Neural progenitor cell (in vitro differentiated cells): ENCODE results near the gene MLKL. TPM values are rescaled to one million over a fixed set of nuclear protein-coding genes. Genes with fewer than 3 reads are reported as not detected.

Experiments used
- DNase-seq: peaks from one replicate; pipeline ENCODE4 v3.0.0-alpha.2; 2016; ENCODE audit warnings: low spot score
- H2AFZ ChIP-seq: fragments of 200-600 bp; sonication (generic); replicated peaks from 2 replicates; pipeline ENCODE4 v1.6.1; 2016; ENCODE audit warnings: antibody characterized with exemption
- H3F3A ChIP-seq: fragments of 200-600 bp; sonication (generic); 2 replicates; pipeline ENCODE4 v1.6.1; 2016; ENCODE audit warnings: antibody characterized with exemption, low read depth
- H3K27ac ChIP-seq: fragments of 200-600 bp; sonication (generic); 2 replicates; pipeline ENCODE4 v1.5.1; 2016; ENCODE audit warnings: mild to moderate bottlenecking
- H3K27me3 ChIP-seq: fragments of 200-600 bp; sonication (generic); 2 replicates; pipeline ENCODE4 v1.6.1; 2016; ENCODE audit warnings: mild to moderate bottlenecking, moderate library complexity
- H3K36me3 ChIP-seq: fragments of 200-600 bp; sonication (generic); 2 replicates; pipeline ENCODE4 v1.5.1; 2016
- H3K4me1 ChIP-seq: fragments of 200-600 bp; sonication (generic); 2 replicates; pipeline ENCODE4 v1.6.1; 2016; ENCODE audit warnings: mixed run types
- H3K4me2 ChIP-seq: fragments of 200-600 bp; sonication (generic); 2 replicates; pipeline ENCODE4 v1.6.1; 2016
- H3K4me3 ChIP-seq: fragments of 200-600 bp; sonication (generic); 2 replicates; pipeline ENCODE4 v1.5.1; 2016
- H3K79me2 ChIP-seq: fragments of 200-600 bp; sonication (generic); 2 replicates; pipeline ENCODE4 v1.6.1; 2016; ENCODE audit warnings: low read depth
- H3K9ac ChIP-seq: fragments of 200-600 bp; sonication (generic); 2 replicates; pipeline ENCODE4 v1.6.1; 2016
- H3K9me3 ChIP-seq: fragments of 200-600 bp; sonication (generic); 2 replicates; pipeline ENCODE4 v1.5.1; 2016; ENCODE audit warnings: low read depth
- H4K20me1 ChIP-seq: fragments of 200-600 bp; sonication (generic); 2 replicates; pipeline ENCODE4 v1.6.1; 2016; ENCODE audit warnings: low read depth
- H3K27ac Mint-ChIP-seq: 3 replicates; pipeline ENCODE4 v1.8.0; 2021; ENCODE audit warnings: mixed read lengths
- H3K27me3 Mint-ChIP-seq: 2 replicates; pipeline ENCODE4 v1.8.0; 2022; ENCODE audit warnings: low read depth, mild to moderate bottlenecking, inconsistent platforms, moderate library complexity, mixed read lengths; ENCODE audit not compliant: insufficient read depth
- H3K36me3 Mint-ChIP-seq: 3 replicates; pipeline ENCODE4 v1.8.0; 2021; ENCODE audit warnings: mixed read lengths
- H3K4me1 Mint-ChIP-seq: 3 replicates; pipeline ENCODE4 v1.8.0; 2021; ENCODE audit warnings: mixed read lengths
- H3K4me3 Mint-ChIP-seq: 3 replicates; pipeline ENCODE4 v1.8.0; 2021; ENCODE audit warnings: mild to moderate bottlenecking, moderate library complexity, mixed read lengths
- H3K9me3 Mint-ChIP-seq: 3 replicates; pipeline ENCODE4 v1.8.0; 2020; ENCODE audit warnings: mixed read lengths
- CTCF ChIP-seq: fragments of 200-600 bp; sonication (generic); IDR thresholded peaks from 2 replicates; pipeline ENCODE4 v1.5.1; 2017; ENCODE audit warnings: antibody characterized with exemption, mild to moderate bottlenecking
- EZH2 ChIP-seq: fragments of 200-600 bp; sonication (generic); IDR thresholded peaks from 2 replicates; pipeline ENCODE4 v1.6.1; 2017; ENCODE audit warnings: antibody characterized with exemption, mild to moderate bottlenecking, moderate library complexity
- EZH2phosphoT487 ChIP-seq: fragments of 200-600 bp; sonication (generic); IDR thresholded peaks from 2 replicates; pipeline ENCODE4 v1.6.1; 2017; ENCODE audit warnings: antibody characterized with exemption
- total RNA-seq: library from RNA; depleted of rRNA; stranded (reverse); fragments of >200 nt; gene quantifications from 2 replicates; pipeline ENCODE4 v1.2.3, GENCODE V29; 2015; ENCODE audit warnings: low replicate concordance

The MLKL gene
- total RNA-seq, 1 donor from 2014 or later, result 0.04 TPM

- Mint-ChIP-seq H3K27ac (no peak overlapping the region), H3K4me1 (no peaks in the 10 kb centered on the region), H3K27me3 (no peaks in the 10 kb centered on the region), H3K36me3 (peaks cover 13% of the 10 kb centered on the region), H3K4me3 (no peak overlapping the region), H3K9me3 (no peaks in the 10 kb centered on the region)
- TF ChIP-seq EZH2 (no peak), EZH2phosphoT487 (no peak), CTCF (no peak)
- peaks cover 59% of the 10 kb centered on the region for H3K79me2 ChIP-seq
- no peaks in the 10 kb centered on the region for H3K27me3 ChIP-seq
- peaks cover 17% of the 10 kb centered on the region for H3K36me3 ChIP-seq
- no peak overlapping the region for H3K4me2 ChIP-seq
- no peak overlapping the region for H3K9ac ChIP-seq
- no peaks in the 10 kb centered on the region for H3K9me3 ChIP-seq
- peaks cover 7% of the 10 kb centered on the region for H3K4me1 ChIP-seq
- H2AFZ ChIP-seq, result no peak overlapping the region
- H3K27ac ChIP-seq, result no peak overlapping the region
- H3F3A ChIP-seq, result peaks cover 15% of the 10 kb centered on the region
- H4K20me1 ChIP-seq, result peaks cover 36% of the 10 kb centered on the region
- no peak for DNase-seq
- H3K4me3 ChIP-seq, result no peak overlapping the region
Measured at GRCh38 chr16:74649839-74650504, 50.7 kb downstream of the MLKL start.

- Mint-ChIP-seq H3K27me3 (no peaks in the 10 kb centered on the region), H3K4me3 (no peak overlapping the region), H3K4me1 (no peaks in the 10 kb centered on the region), H3K36me3 (peaks cover 15% of the 10 kb centered on the region), H3K27ac (no peak overlapping the region), H3K9me3 (no peaks in the 10 kb centered on the region)
- H3K27me3 ChIP-seq, result no peaks in the 10 kb centered on the region
- H3K36me3 ChIP-seq, result peaks cover 19% of the 10 kb centered on the region
- H3K4me3 ChIP-seq, result no peak overlapping the region
- no peak overlapping the region for H2AFZ ChIP-seq
- no peak overlapping the region for H3K9ac ChIP-seq
- no peak for DNase-seq
- H3K4me1 ChIP-seq, result no peaks in the 10 kb centered on the region
- TF ChIP-seq EZH2 (no peak), EZH2phosphoT487 (no peak), CTCF (no peak)
- H4K20me1 ChIP-seq, result no peaks in the 10 kb centered on the region
- H3K27ac ChIP-seq, result no peak overlapping the region
- H3F3A ChIP-seq, result no peaks in the 10 kb centered on the region
- H3K9me3 ChIP-seq, result no peaks in the 10 kb centered on the region
- H3K79me2 ChIP-seq, result no peaks in the 10 kb centered on the region
- H3K4me2 ChIP-seq, result no peak overlapping the region
Measured at GRCh38 chr16:74641969-74642368, 58.7 kb downstream of the MLKL start.

GRCh38 chr16:74637742-74638453 is 62.8 kb downstream of the MLKL start:
- H2AFZ ChIP-seq, result no peak overlapping the region
- H3K27me3 ChIP-seq, result no peaks in the 10 kb centered on the region
- Mint-ChIP-seq H3K9me3 (no peaks in the 10 kb centered on the region), H3K4me3 (no peak overlapping the region), H3K36me3 (peaks cover 7% of the 10 kb centered on the region), H3K27me3 (no peaks in the 10 kb centered on the region), H3K27ac (no peak overlapping the region), H3K4me1 (no peaks in the 10 kb centered on the region)
- no peak for DNase-seq
- H3K4me3 ChIP-seq, result no peak overlapping the region
- H3K4me1 ChIP-seq, result no peaks in the 10 kb centered on the region
- no peak overlapping the region for H3K4me2 ChIP-seq
- H4K20me1 ChIP-seq, result no peaks in the 10 kb centered on the region
- no peaks in the 10 kb centered on the region for H3F3A ChIP-seq
- no peak for TF ChIP-seq CTCF
- no peaks in the 10 kb centered on the region for H3K9me3 ChIP-seq
- H3K9ac ChIP-seq, result no peak overlapping the region
- no peak overlapping the region for H3K27ac ChIP-seq
- no peaks in the 10 kb centered on the region for H3K79me2 ChIP-seq
- H3K36me3 ChIP-seq, result peaks cover 19% of the 10 kb centered on the region
